CD4-positive, alpha-beta T cell (primary cell): ENCODE results near the gene UBAC2. TPM values are rescaled to one million over a fixed set of nuclear protein-coding genes. Genes with fewer than 3 reads are reported as not detected.
A peak's percentile ranks its signal among the peaks of the same experiment; 100 is the strongest.

Experiments used
- ATAC-seq: fragments of 200-7000 bp; cut with Tn5 transposase; one replicate; pipeline ENCODE4 v1.10.0; 2022; ENCODE audit warnings: mild to moderate bottlenecking; ENCODE audit not compliant: poor library complexity
- CTCF ChIA-PET: fragments of 350-600 bp; sonication (Branson Sonifier 250); formaldehyde crosslinking; loops from one replicate; lab custom pipeline; 2021; ENCODE audit warnings: antibody characterized with exemption, inconsistent platforms; lab: Charles Lee
- POLR2A ChIA-PET: fragments of 350-600 bp; sonication (Branson Sonifier 250); formaldehyde crosslinking; loops from one replicate; lab custom pipeline; 2021; ENCODE audit warnings: antibody characterized with exemption, inconsistent platforms; lab: Charles Lee
- DNase-seq, 14 experiments: peaks; one replicate each; pipeline ENCODE4 v3.0.0-alpha.2; 2013 to 2020; ENCODE audit warnings: mixed read lengths in 2 of 14
- H3K27ac ChIP-seq, 2 donors: one replicate each; pipeline versions ENCODE4 v1.5.1 to v1.7.0; 2013; ENCODE audit warnings: low read length in 2 of 2, low read depth in 1 of 2, mild to moderate bottlenecking in 1 of 2
- H3K27me3 ChIP-seq, 2 experiments: 1 replicate in 1 of 2; 2 replicates in 1 of 2; pipeline versions ENCODE4 v1.6.1 to v1.7.0; 2013; ENCODE audit warnings: low read length in 2 of 2, control low read depth in 1 of 2, mild to moderate bottlenecking in 1 of 2, moderate library complexity in 1 of 2; ENCODE audit not compliant: insufficient read depth in 2 of 2, control insufficient read depth in 1 of 2
- H3K36me3 ChIP-seq: one replicate; pipeline ENCODE4 v1.6.1; 2013; ENCODE audit warnings: low read length, control low read depth; ENCODE audit not compliant: insufficient read depth
- H3K4me1 ChIP-seq: one replicate; pipeline ENCODE4 v1.6.1; 2013; ENCODE audit warnings: low read length, control low read depth; ENCODE audit not compliant: insufficient read depth
- H3K4me3 ChIP-seq: one replicate; pipeline ENCODE4 v1.5.1; 2013; ENCODE audit warnings: mild to moderate bottlenecking, low read length, moderate library complexity
- H3K9me3 ChIP-seq, 2 experiments: 1 replicate in 1 of 2; 2 replicates in 1 of 2; pipeline versions ENCODE4 v1.6.1 to v1.7.0; 2013; ENCODE audit warnings: low read length in 2 of 2, mild to moderate bottlenecking in 2 of 2, control low read depth in 1 of 2, moderate library complexity in 1 of 2; ENCODE audit not compliant: control insufficient read depth in 1 of 2, insufficient read depth in 1 of 2
- H3K27ac Mint-ChIP-seq: one replicate; pipeline ENCODE4 v1.8.0; 2020; ENCODE audit warnings: mixed read lengths
- H3K27me3 Mint-ChIP-seq: one replicate; pipeline ENCODE4 v1.8.0; 2021; ENCODE audit warnings: mixed read lengths
- H3K36me3 Mint-ChIP-seq: one replicate; pipeline ENCODE4 v1.8.0; 2021; ENCODE audit warnings: low read depth, mixed read lengths
- H3K4me1 Mint-ChIP-seq: one replicate; pipeline ENCODE4 v1.8.0; 2021; ENCODE audit warnings: low read depth, mixed read lengths
- H3K4me3 Mint-ChIP-seq: one replicate; pipeline ENCODE4 v1.8.0; 2020; ENCODE audit warnings: mild to moderate bottlenecking, mixed read lengths
- H3K9me3 Mint-ChIP-seq: one replicate; pipeline ENCODE4 v1.8.0; 2020; ENCODE audit warnings: mixed read lengths
- CTCF ChIP-seq: fragments of 200-600 bp; IDR thresholded peaks from one replicate; pipeline ENCODE4 v1.8.0; 2022; ENCODE audit warnings: antibody characterized with exemption, mild to moderate bottlenecking
- intact Hi-C, 2 experiments: fragments of 100-400 bp; cut with DNase I in 1 of 2; cut with micrococcal nuclease in 1 of 2; formaldehyde crosslinking; loops; one replicate each; pipeline versions ENCODE4 v1.15.1 to v1.9.0; 2023 to 2025; cut with DNase I, micrococcal nuclease
- total RNA-seq, 174 experiments: library from RNA in 2 of 174; stranded (reverse) in 2 of 174; gene quantifications; one replicate each; pipeline ENCODE4 v1.2.3 and lab custom pipeline; 2021 to 2026

The UBAC2 gene
- total RNA-seq, 2 experiments from 2014 or later, result 59.8 to 67.4 TPM

GRCh38 chr13:99412856-99413255, 212.2 kb downstream of the UBAC2 start:
- Mint-ChIP-seq H3K36me3 (peaks cover 20% of the 10 kb centered on the region), H3K4me3 (no peak overlapping the region), H3K4me1 (peaks cover 46% of the 10 kb centered on the region), H3K9me3 (no peaks in the 10 kb centered on the region), H3K27ac (no peak overlapping the region), H3K27me3 (no peaks in the 10 kb centered on the region)
- DNase-seq, result no peak
- Histone ChIP-seq H3K9me3 (peaks cover 0 to 8% of the 10 kb centered on the region in 2 experiments), H3K4me1 (peaks cover 50% of the 10 kb centered on the region), H3K27ac (no peak overlapping the region), H3K4me3 (no peak overlapping the region), H3K27me3 (no peaks in the 10 kb centered on the region), H3K36me3 (peaks cover 3% of the 10 kb centered on the region)
- CTCF ChIA-PET, result interaction anchor here (1.1 to 2.7 kb wide), 3 partner anchors 24 to 93 kb away, joined by 3 to 11 read pairs (median 6); no protein-coding TSS in a partner anchor
- POLR2A ChIA-PET, result interaction anchor here (0.7 to 2.7 kb wide), 13 partner anchors 13 to 144 kb away, joined by 3 to 16 read pairs (median 5); partner anchors contain the start of gene GPR183
- intact Hi-C loops, result no loop called here
- TF ChIP-seq CTCF, result no peak
- ATAC-seq, result no peak

- DNase-seq, result peak in 1 of 14 experiments; percentile 22
- intact Hi-C loops, result no loop called here
- peak overlapping the region; percentile 52 for H3K4me3 ChIP-seq
- H3K36me3 ChIP-seq, result peaks cover 3% of the 10 kb centered on the region
- peaks cover 58% of the 10 kb centered on the region for H3K4me1 Mint-ChIP-seq
- no peak for TF ChIP-seq CTCF
- no peak overlapping the region for H3K4me3 Mint-ChIP-seq
- ATAC-seq, result no peak
- H3K4me1 ChIP-seq, result peaks cover 64% of the 10 kb centered on the region
- H3K9me3 ChIP-seq, result no peaks in the 10 kb centered on the region
- peaks cover 20% of the 10 kb centered on the region for H3K36me3 Mint-ChIP-seq
- CTCF ChIA-PET, result interaction anchor here (1.4 to 2.7 kb wide), 3 partner anchors 23 to 145 kb away, joined by 5 to 11 read pairs (median 6); no protein-coding TSS in a partner anchor
- H3K27me3 ChIP-seq, result no peaks in the 10 kb centered on the region
- no peak overlapping the region for H3K27ac Mint-ChIP-seq
- no peaks in the 10 kb centered on the region for H3K9me3 Mint-ChIP-seq
- no peaks in the 10 kb centered on the region for H3K27me3 Mint-ChIP-seq
- POLR2A ChIA-PET, result interaction anchor here (0.6 to 2.7 kb wide), 13 partner anchors 10 to 116 kb away, joined by 3 to 16 read pairs (median 5); partner anchors contain the start of gene GPR183
- H3K27ac ChIP-seq, result peak overlapping the region; percentile 9 to 76
Measured at GRCh38 chr13:99414048-99414995, 213.7 kb downstream of the UBAC2 start.

GRCh38 chr13:99415014-99415650, 214.5 kb downstream of the UBAC2 start:
- H3K36me3 ChIP-seq, result peaks cover 3% of the 10 kb centered on the region
- peaks cover 57% of the 10 kb centered on the region for H3K4me1 Mint-ChIP-seq
- H3K4me3 Mint-ChIP-seq, result no peak overlapping the region
- peak overlapping the region; percentile 52 for H3K4me3 ChIP-seq
- ChIA-PET CTCF (interaction anchor here (1.5 to 11.4 kb wide), 2 partner anchors 20 to 146 kb away, joined by 5 to 88 read pairs; no protein-coding TSS in a partner anchor), POLR2A (interaction anchor here (1.0 to 8.0 kb wide), 4 partner anchors 10 to 117 kb away, joined by 3 to 57 read pairs (median 10); no protein-coding TSS in a partner anchor)
- TF ChIP-seq CTCF, result no peak
- peaks cover 72% of the 10 kb centered on the region for H3K4me1 ChIP-seq
- no peaks in the 10 kb centered on the region for H3K27me3 ChIP-seq
- H3K36me3 Mint-ChIP-seq, result peaks cover 16% of the 10 kb centered on the region
- DNase-seq (peak in 1 of 14 experiments; percentile 28), ATAC-seq (no peak)
- no peaks in the 10 kb centered on the region for H3K9me3 Mint-ChIP-seq
- H3K9me3 ChIP-seq, result no peaks in the 10 kb centered on the region
- no peaks in the 10 kb centered on the region for H3K27me3 Mint-ChIP-seq
- intact Hi-C loops, result no loop called here
- peak overlapping the region; percentile 59 to 76 for H3K27ac ChIP-seq
- no peak overlapping the region for H3K27ac Mint-ChIP-seq
